GM12878 (cell line): ENCODE data around the gene BRD1. TPM values are rescaled to one million over a fixed set of nuclear protein-coding genes. Genes with fewer than 3 reads are reported as not detected.

Experiments
- ATAC-seq: fragments of 200-7000 bp; cut with Tn5 transposase; 3 replicates; pipeline ENCODE4 v1.9.1; 2020; ENCODE audit warnings: mild to moderate bottlenecking, moderate library complexity
- BruUV-seq: library from RNA; stranded (reverse); fragments of 400-500 nt; replicated peaks from 2 replicates; lab custom pipeline; 2021; lab: Mats Ljungman, UMichigan
- CTCF ChIA-PET: fragments of 300-600 bp; sonication (Branson Sonifier 250); formaldehyde crosslinking; extraction: SDS; loops from one replicate; lab custom pipeline; 2021; ENCODE audit warnings: inconsistent platforms; lab: Yijun Ruan, JAX
- POLR2A ChIA-PET: fragments of 350-600 bp; formaldehyde crosslinking; extraction: SDS; loops from one replicate; lab custom pipeline; 2021; ENCODE audit warnings: inconsistent platforms; lab: Charles Lee
- RAD21 ChIA-PET: fragments of 300-600 bp; sonication (Branson Sonifier 250); formaldehyde crosslinking; loops from one replicate; lab custom pipeline; 2023; ENCODE audit warnings: antibody characterized with exemption; ENCODE audit not compliant: unreplicated experiment; lab: Charles Lee
- SMC1A ChIA-PET: fragments of 300-600 bp; sonication (Branson Sonifier 250); formaldehyde crosslinking; loops from one replicate; lab custom pipeline; 2023; ENCODE audit not compliant: unreplicated experiment, uncharacterized antibody; lab: Charles Lee
- DNase-seq: peaks from one replicate; pipeline ENCODE4 v3.0.0-alpha.2; 2011; ENCODE audit warnings: low read depth, low spot score
- FAIRE-seq: peaks from 3 replicates; lab custom pipeline; 2011; peaks lifted over from hg19 to GRCh38; lab: Jason Lieb, UNC
- H2AFZ ChIP-seq: 2 replicates; pipeline ENCODE4 v1.6.0; 2011; ENCODE audit warnings: low read depth, low read length, control low read depth; ENCODE audit not compliant: control insufficient read depth
- H3K27ac ChIP-seq: 2 replicates; pipeline ENCODE4 v1.5.1; 2011; ENCODE audit warnings: control low read depth; ENCODE audit not compliant: control insufficient read depth, insufficient read depth
- H3K27me3 ChIP-seq, 2 experiments: replicated peaks in 1 of 2; 2 replicates each; pipeline versions ENCODE4 v1.6.0 to v1.6.1; 2011; ENCODE audit warnings: low read length in 1 of 2; ENCODE audit not compliant: control insufficient read depth in 2 of 2, insufficient read depth in 2 of 2
- H3K36me3 ChIP-seq, 2 experiments: 2 replicates each; pipeline ENCODE4 v1.5.1; 2011; ENCODE audit warnings: low read length in 1 of 2; ENCODE audit not compliant: control insufficient read depth in 2 of 2, insufficient read depth in 2 of 2
- H3K4me1 ChIP-seq: 2 replicates; pipeline ENCODE4 v1.6.1; 2011; ENCODE audit warnings: mild to moderate bottlenecking, low read length, moderate library complexity, mixed read lengths; ENCODE audit not compliant: control insufficient read depth, insufficient read depth
- H3K4me2 ChIP-seq: 2 replicates; pipeline ENCODE4 v1.6.0; 2011; ENCODE audit warnings: control low read depth; ENCODE audit not compliant: control insufficient read depth, insufficient read depth
- H3K4me3 ChIP-seq: fragments of 200-600 bp; sonication (generic); 2 replicates; pipeline ENCODE4 v1.5.1; 2016
- H3K79me2 ChIP-seq: 2 replicates; pipeline ENCODE4 v1.6.0; 2011; ENCODE audit warnings: low read length; ENCODE audit not compliant: control insufficient read depth, insufficient read depth
- H3K9ac ChIP-seq: 2 replicates; pipeline ENCODE4 v1.8.0; 2011; ENCODE audit warnings: low read length, control low read depth, mixed read lengths; ENCODE audit not compliant: control insufficient read depth, insufficient read depth
- H3K9me3 ChIP-seq: replicated peaks from 3 replicates; pipeline ENCODE4 v1.5.1; 2011; ENCODE audit warnings: mild to moderate bottlenecking, low read length; ENCODE audit not compliant: control insufficient read depth, insufficient read depth
- H4K20me1 ChIP-seq: 2 replicates; pipeline ENCODE4 v1.6.0; 2011; ENCODE audit not compliant: control insufficient read depth, insufficient read depth
- BRCA1 ChIP-seq: IDR thresholded peaks from 2 replicates; pipeline ENCODE4 v1.6.1; 2011; ENCODE audit warnings: low read depth, low read length, improper control_type of control experiment
- DPF2 ChIP-seq: fragments of 450-650 bp; IDR thresholded peaks from 2 replicates; pipeline ENCODE4 v1.6.1; 2017; ENCODE audit warnings: mild to moderate bottlenecking
- NR2C1 ChIP-seq: fragments of 450-650 bp; IDR thresholded peaks from 2 replicates; pipeline ENCODE4 v1.6.1; 2017; ENCODE audit warnings: antibody characterized with exemption, mild to moderate bottlenecking, moderate library complexity
- PAX5 ChIP-seq: IDR thresholded peaks from 2 replicates; pipeline ENCODE4 v1.6.1; 2011; ENCODE audit warnings: low read depth, low read length, borderline replicate concordance
- SMC3 ChIP-seq: IDR thresholded peaks from 2 replicates; pipeline ENCODE4 v1.6.1; 2011; ENCODE audit warnings: low read length, improper control_type of control experiment, borderline replicate concordance
- WGBS: methylation state at CpG from one replicate; pipeline ENCODE4 v1.1.6; 2016; ENCODE audit warnings: low lambda C conversion rate; ENCODE audit not compliant: insufficient replicate concordance, insufficient coverage; ENCODE audit errors: missing lambda C conversion rate; 5-methylcytosine and 5-hydroxymethylcytosine counted together
- in situ Hi-C: fragments of 300-500 bp; cut with MboI; formaldehyde crosslinking; loops from 9 replicates; pipeline ENCODE4 v1.14.3; 2018; ENCODE audit warnings: mixed read lengths
- intact Hi-C: fragments of 100-400 bp; cut with micrococcal nuclease; formaldehyde crosslinking; loops from one replicate; pipeline ENCODE4 v1.14.2; 2022; ENCODE audit not compliant: unreplicated experiment
- polyA plus RNA-seq, 11 experiments: library from polyadenylated mRNA; depleted of rRNA in 4 of 11; unstranded in 6 of 11; stranded (reverse) in 5 of 11; fragments of >200 nt; fragmentation: Nextera tagmentation in 4 of 11; fragmentation: Illumina TruSeq in 1 of 11; extraction: Ambion mirVana in 4 of 11; extraction: Trizol in 1 of 11; gene quantifications; 1 replicate in 1 of 11; 2 replicates in 10 of 11; pipeline versions ENCODE4 v1.2.1 to v1.2.3, GENCODE V29; 2011 to 2016; ENCODE audit warnings: inconsistent platforms in 2 of 11, missing spikeins in 2 of 11, low read depth in 1 of 11
- total RNA-seq, 4 experiments: library from RNA; depleted of rRNA in 3 of 4; stranded (reverse); fragments of >200 nt in 3 of 4; fragmentation: Illumina TruSeq in 1 of 4; extraction: Trizol in 1 of 4; gene quantifications; 2 replicates each; pipeline versions ENCODE4 v1.2.1 to v1.2.3, GENCODE V29; 2013 to 2021
- TF ChIP-seq, protein P1 (sequence below): fragments of 450-650 bp; IDR thresholded peaks from 2 replicates; pipeline ENCODE4 v1.6.1; 2016; ENCODE audit warnings: mild to moderate bottlenecking

Gene BRD1
- total and polyA plus RNA-seq, 10 of the 15 experiments (the other 5 are each of a cell fraction or from before 2014, with no cell fraction given) = 0.90 to 26.4 (median 7.1) TPM

DNA sequence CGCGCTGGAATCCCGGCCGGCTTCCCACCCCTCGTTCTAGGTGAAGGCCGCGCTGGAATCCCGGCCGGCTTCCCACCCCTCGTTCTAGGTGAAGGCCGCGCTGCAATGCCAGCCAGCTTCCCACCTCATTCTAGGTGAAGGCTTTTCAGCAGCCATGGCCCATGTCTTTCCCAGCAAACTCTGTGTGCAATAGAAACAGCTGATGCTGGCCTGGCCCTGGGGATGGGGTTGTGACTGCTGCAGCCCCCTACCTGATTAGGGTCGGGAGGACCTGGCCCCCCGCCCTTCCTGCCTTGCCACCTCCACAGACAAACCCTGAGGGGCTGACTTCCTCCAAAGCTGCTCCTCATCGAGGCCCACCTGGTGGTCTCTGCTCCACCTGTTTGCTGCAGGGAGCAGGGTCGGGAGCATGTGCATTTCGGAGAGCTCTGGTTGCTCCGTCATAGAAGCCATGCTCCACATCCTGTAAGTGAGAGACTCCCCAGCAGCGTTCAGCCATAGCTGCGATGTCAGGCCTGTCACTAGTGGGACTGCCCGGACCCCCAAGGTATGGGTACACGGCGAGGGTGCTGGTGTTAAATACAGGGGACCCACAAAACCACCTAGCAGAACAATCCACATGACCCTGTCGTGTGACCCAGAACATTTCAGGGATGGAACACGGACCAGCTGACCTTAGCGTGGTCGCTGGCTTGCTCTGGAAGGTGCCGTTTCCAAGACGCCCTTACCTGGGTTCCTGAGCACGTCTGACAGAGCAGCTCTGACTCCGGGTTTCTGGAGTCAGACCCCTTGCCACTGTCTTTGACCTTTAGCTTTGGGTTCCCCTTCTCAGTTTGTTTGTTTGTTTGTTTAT lies 29.3 kb upstream of the BRD1 start:
- in situ Hi-C loops = no loop called here
- intact Hi-C loops = no loop called here

More for the DNA sequence above, 29.3 kb upstream of the BRD1 start:
- BruUV-seq = no TSS peak
- DNase-seq (no peak), FAIRE-seq (no peak), ATAC-seq (no peak)
- no peaks in the 10 kb centered on the region for H3K27me3 ChIP-seq
- peaks cover 3% of the 10 kb centered on the region; the same call in 1 of the 2 replicates for H4K20me1 ChIP-seq
- H3K27ac ChIP-seq = no peak overlapping the region
- RAD21 ChIA-PET = interaction anchor here (0.8 kb wide), 2 partner anchors 23 to 36 kb away, joined by 3 read pairs; no protein-coding TSS in a partner anchor
- POLR2A ChIA-PET = interaction anchor here (0.5 to 2.8 kb wide), 2 partner anchors 19 to 24 kb away, joined by 4 to 13 read pairs; no protein-coding TSS in a partner anchor
- H3K79me2 ChIP-seq = peaks cover 68% of the 10 kb centered on the region
- H3K4me2 ChIP-seq = 0 out of 2 replicates have a peak overlapping the region, but pooled peaks have one; percentile 25
- H3K36me3 ChIP-seq = peaks cover 0 to 6% of the 10 kb centered on the region in 2 experiments; a peak in 2 of 4 replicates
- H3K4me1 ChIP-seq = peaks cover 8% of the 10 kb centered on the region
- H2AFZ ChIP-seq = no peak overlapping the region
- H3K9ac ChIP-seq = no peak overlapping the region
- WGBS = 90% methylated on average over 29 of the region's 31 CpGs
- no peaks in the 10 kb centered on the region for H3K9me3 ChIP-seq
- SMC1A ChIA-PET = interaction anchor here (0.6 to 3.0 kb wide), 5 partner anchors 10 to 45 kb away, joined by 3 to 22 read pairs (median 3); no protein-coding TSS in a partner anchor
- TF ChIP-seq NR2C1 (no peak), DPF2 (no peak), PAX5 (no peak), SMC3 (no peak), BRCA1 (no peak)
- TF ChIP-seq, protein P1, sequence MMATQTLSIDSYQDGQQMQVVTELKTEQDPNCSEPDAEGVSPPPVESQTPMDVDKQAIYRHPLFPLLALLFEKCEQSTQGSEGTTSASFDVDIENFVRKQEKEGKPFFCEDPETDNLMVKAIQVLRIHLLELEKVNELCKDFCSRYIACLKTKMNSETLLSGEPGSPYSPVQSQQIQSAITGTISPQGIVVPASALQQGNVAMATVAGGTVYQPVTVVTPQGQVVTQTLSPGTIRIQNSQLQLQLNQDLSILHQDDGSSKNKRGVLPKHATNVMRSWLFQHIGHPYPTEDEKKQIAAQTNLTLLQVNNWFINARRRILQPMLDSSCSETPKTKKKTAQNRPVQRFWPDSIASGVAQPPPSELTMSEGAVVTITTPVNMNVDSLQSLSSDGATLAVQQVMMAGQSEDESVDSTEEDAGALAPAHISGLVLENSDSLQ = no peak
- CTCF ChIA-PET = interaction anchor here (0.9 to 1.5 kb wide), 3 partner anchors 11 to 89 kb away, joined by 3 to 4 read pairs (median 4); no protein-coding TSS in a partner anchor
- H3K4me3 ChIP-seq = no peak overlapping the region
